TTC549 (cell line): ENCODE results near the gene SCYGR6.

Source experiments
- FAIRE-seq: peaks from 2 replicates; lab custom pipeline; 2012; peaks lifted over from hg19 to GRCh38; lab: Jason Lieb, UNC

The SCYGR6 gene

GRCh38 chr2:227713291-227713690 lies 11.3 kb downstream of the SCYGR6 start:
- no peak for FAIRE-seq

DNA sequence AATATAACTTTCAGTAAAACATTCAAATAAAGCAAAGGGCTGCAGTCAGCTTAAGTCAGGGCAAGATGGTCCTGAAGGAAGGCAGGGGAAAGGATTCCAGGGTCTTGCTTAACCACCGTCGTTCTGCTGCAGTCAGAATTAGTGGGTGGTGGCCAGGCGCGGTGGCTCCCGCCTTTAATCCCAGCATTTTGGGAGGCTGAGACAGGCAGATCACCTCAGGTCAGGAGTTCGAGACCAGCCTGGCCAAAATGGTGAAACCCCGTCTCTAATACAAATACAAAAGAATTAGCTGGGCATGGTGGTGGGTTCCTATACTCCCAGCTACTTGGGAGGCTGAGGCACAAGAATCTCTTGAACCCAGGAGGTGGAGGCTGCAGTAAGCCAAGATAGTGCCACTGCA lies 13.6 kb downstream of the SCYGR6 start:
- FAIRE-seq: no peak

DNA sequence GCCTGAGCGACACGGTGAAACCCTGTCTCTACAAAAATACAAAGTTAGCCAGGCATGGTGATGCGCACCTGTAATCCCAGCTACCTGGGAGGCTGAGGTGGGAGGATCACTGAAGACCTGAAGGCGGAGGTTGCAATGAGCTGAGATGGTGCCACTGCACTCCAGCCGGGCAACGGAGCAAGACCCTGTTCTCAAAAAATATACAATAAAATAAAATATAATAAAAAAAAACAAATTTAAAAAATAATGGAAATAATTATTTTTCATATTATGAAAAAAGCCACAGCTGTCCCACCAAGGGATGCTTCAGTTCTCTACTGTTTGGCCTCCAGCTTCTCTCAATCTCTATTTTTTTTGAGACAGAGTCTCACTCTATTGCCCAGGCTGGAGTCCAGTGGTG lies 17.2 kb downstream of the SCYGR6 start:
- no peak for FAIRE-seq

DNA sequence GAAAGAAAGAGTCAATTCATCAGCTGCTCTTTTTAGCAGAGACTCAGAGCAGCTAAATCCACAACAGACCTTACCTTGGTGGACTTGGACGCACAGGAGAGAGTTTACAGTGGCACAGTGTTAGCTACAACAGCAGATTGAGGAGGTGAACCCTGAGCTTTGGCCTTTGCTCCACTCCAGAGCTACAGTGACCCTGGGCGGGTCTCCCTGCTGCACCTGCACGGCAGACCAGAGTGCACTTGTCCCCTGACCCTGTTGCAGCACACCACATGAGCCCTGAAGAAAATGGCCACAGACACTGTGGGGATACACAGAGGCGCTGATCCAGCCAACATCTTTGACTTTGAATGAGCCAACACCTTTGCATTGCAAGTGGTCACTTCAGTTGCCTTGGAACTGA lies 17.7 kb downstream of the SCYGR6 start:
- FAIRE-seq: no peak

DNA sequence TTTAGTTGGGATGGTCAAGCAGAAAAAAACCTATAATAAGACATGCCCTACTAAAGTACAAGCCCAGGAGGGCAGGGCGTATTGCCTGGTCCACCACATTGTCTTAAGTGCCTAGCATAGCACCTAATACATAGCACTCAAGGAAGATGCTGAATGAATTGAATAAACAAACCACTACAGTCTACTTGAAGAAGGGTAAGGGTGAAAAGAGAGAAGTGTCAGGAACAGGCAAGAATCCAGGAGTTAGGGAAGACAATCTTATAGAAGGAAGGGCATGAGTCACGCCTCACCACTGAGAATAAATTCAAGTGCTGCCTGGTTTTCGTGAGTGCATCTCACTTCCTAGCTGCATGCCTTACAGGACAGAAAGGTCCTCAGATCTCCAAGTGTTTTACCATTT lies 20.6 kb downstream of the SCYGR6 start:
- no peak for FAIRE-seq

DNA sequence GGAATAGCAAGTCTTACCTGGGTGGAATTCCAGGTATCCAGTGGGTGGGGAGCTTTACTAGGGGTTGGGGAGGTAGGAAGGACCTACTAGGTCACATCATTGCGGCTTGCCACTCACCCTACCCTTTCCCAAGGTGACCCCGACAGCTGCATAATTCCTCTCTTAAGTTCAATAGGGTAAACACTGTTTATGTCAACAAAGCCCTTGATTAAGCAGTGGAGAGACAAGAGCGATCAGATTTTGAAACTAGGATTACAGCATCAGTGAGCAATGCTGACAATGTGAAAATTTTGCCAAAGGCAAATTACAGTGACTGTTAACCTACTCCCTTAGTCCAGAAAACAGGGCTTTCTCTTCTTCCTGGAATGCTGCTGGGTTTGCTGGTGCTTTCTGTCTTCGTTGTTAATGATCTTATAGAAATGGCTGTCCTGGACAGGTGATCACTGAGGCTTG lies 21.3 kb downstream of the SCYGR6 start:
- FAIRE-seq: no peak

- no peak for FAIRE-seq
Measured at GRCh38 chr2:227701556-227701955, 23.0 kb downstream of the SCYGR6 start.

DNA sequence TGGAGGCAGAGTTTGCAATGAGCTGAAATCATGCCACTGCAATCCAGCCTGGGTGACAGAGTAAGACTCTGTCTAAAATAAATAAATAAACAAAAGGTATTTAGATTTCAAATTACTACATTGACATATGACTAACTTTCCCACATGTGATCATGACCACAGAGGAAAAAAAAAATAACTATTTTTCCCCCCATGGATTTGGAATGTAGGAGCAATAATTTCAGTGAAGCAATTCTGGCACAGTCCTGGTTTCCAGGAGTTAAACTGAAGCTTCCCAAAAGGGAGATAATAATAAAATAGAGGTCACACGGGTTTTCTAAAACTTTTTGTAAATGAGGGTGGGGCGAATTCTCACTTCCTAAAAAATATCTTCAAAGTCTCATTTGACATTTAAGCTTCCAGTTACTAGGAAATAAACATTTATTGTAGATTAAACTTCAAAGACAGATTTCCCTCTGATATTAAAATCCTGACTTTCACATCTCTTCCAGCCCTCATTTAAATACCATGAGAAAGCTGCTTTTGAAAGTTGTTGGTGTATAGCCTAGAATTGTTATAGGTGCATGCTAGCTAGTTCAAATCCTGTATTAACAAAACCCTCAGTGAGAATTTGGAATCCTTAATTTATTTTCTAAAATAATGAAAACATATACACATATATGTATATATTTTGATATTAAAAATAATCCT lies 27.4 kb downstream of the SCYGR6 start:
- no peak for FAIRE-seq

DNA sequence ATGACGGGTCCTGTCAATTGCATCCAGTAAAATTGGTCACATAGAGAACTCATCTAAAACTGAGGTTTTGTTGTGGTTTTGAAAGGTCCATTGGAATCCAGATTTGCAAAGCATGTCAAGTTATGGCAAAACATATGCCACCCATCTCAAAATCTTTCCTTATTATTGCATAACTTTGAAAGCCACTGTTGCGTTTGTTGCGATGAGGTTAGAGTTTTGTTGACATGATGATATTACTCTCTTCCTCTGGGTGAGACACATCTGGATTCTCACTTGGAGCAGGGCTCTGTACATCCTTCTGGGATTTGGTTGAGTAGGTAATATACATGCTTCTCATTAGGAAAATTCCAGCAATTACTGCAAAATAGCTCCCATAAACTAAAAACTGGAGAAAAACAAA lies 37.4 kb downstream of the SCYGR6 start:
- no peak for FAIRE-seq

DNA sequence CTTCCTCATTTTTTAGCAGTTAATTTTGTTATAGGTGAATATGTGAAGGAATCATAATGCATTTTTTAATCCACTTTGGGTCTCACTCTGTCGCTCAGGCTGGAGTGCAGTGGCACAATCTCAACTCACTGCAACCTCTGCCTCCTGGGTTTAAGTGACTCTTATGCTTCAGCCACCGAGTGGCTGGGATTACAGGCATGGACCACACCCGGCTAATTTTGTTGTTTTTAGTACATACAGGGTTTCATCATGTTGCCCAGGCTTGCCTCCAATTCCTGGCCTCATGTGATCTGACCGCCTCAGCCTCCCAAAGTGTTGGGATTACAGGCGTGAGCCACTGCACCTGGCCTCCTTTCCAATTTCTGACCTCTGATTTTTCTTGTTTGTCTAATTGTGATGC lies 40.3 kb downstream of the SCYGR6 start:
- FAIRE-seq: no peak

GRCh38 chr2:227677928-227678327 lies 46.6 kb downstream of the SCYGR6 start:
- no peak for FAIRE-seq

- no peak for FAIRE-seq
Measured at GRCh38 chr2:227674485-227674884, 50.1 kb downstream of the SCYGR6 start.
